NCI-H526 (cell line): ENCODE results near the gene NHERF1.
A peak's percentile ranks its signal among the peaks of the same experiment; 100 is the strongest.

Experiments used
- DNase-seq, 2 experiments: peaks; one replicate each; lab custom pipeline; 2025; lab: John Stamatoyannopoulos, UW

Gene NHERF1

GRCh38 chr17:74749279-74750038 is 1.0 kb downstream of the NHERF1 start:
- DNase-seq = peak in 1 of 2 experiments; percentile 70

- DNase-seq = no peak
Measured at GRCh38 chr17:74750039-74750326, 1.6 kb downstream of the NHERF1 start.

GRCh38 chr17:74750327-74751069 is 2.1 kb downstream of the NHERF1 start:
- no peak for DNase-seq

DNA sequence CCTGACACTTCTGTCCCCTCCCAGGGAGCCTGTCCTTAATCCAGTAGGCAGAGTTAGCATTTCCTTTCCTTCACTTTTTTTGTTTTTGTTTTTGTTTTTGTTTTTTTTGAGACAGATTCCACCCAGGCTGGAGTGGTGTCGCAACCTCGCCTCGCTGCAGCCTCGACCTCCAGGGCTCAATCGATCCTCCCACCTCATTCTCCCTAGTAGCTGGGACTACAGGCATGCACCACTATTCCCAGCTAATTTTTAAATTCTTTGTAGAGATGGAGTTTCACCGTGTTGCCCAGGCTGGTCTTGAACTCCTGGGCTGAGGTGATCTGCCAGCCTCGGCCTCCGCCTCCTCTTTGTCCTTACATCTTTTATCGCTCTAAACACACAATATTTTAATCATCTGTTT is 4.0 kb downstream of the NHERF1 start:
- DNase-seq = no peak

GRCh38 chr17:74752822-74753401 is 4.5 kb downstream of the NHERF1 start:
- no peak for DNase-seq

DNA sequence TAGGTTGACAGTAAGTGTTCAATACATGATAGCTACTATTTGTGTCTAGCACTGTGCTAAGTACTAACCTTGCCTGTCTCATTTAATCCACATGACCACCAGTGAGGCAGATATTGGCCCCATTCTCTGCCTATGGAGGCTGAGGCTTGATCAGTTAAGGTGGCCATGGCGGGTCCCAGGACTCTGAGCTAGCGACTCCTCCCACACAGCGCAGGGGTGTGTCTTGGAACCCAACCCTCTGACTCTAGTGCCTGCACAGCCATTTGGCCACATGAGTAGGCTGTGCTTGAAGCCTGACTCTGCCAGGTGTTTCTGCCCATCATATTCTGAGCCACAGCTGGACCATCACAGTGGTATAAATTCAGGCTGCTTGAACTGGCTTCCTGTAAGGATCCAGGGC is 6.4 kb downstream of the NHERF1 start:
- no peak for DNase-seq

DNA sequence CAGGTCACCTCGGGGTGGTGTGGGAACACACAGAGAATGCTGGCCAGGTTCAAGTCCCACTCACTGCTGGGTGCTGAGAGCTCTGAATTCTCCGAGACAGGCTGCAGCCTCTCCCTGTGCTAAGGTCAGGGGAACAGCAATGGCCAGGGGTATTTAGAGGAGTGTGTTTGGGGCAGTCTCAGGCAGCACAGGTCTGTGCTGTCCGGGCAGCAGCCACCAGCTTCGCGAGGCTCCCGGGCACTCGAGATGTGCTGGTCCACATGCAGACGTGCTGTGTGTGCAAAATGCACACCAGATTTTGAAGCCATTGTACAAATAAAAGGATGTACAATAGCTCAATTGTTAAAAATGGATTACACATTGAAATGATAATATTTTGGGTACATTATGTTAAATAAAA is 7.1 kb downstream of the NHERF1 start:
- no peak for DNase-seq

- DNase-seq = no peak
Measured at GRCh38 chr17:74756891-74757290, 8.5 kb downstream of the NHERF1 start.

DNA sequence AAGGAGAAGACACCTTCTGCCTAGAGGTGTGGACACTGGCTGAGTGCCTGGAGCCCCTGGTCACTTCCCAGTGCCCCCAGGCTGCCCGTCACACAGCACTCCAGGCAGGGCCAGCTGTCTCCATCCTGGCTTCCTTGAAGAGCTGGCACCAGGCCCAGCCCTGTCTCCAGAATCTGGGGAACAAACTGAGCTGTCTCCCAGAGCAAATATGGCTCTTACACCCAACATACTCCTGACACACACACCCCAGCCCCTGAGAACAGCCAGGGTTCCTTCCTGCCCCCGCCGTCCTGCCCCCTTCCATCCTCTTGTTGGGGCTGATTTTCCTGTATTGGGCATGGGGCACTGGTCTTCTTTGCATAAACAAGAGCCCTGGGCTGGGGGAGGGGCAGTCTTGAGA is 9.1 kb downstream of the NHERF1 start:
- DNase-seq = no peak

- DNase-seq = peak; percentile 56 to 81
Measured at GRCh38 chr17:74757931-74758847, 9.8 kb downstream of the NHERF1 start.

DNA sequence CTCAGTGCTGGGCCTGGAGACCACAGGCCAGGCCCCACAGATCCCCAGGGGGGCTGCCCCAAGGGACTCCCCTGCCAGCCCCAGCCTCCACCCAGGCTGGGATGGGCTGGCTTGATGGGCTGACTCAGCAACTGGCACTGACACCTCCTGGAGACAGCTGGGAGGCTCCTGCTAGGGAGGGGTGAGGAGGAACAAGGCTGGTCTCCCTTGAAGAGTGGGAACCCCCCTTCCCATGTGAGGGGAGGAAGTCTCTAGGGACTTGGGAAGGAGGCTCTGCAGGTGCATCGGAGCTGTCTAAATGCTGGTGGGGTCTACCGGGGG is 10.4 kb downstream of the NHERF1 start:
- no peak for DNase-seq

GRCh38 chr17:74759243-74759801 is 10.9 kb downstream of the NHERF1 start:
- peak in 1 of 2 experiments; percentile 35 for DNase-seq

DNA sequence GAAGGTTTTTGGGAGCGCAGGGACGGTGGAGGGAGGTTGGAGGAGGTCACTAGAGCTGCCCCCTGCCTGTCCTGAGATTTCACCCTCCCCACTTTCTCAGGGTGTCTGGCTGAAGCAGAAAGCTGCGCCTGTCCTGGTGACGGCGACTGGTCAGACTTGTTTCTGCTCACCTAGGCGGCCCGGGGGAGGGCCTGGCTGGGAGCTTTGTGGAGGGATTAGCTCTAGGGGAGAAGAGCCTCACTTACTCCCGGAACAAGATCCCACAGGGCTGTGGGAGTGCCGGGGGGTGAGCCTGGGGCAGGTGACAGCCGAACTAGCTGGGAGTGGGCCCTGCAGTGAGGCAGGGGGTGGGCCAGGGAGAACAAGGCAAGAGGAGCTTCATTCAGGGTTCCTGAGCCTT is 11.5 kb downstream of the NHERF1 start:
- peak in 1 of 2 experiments; percentile 59 for DNase-seq

DNA sequence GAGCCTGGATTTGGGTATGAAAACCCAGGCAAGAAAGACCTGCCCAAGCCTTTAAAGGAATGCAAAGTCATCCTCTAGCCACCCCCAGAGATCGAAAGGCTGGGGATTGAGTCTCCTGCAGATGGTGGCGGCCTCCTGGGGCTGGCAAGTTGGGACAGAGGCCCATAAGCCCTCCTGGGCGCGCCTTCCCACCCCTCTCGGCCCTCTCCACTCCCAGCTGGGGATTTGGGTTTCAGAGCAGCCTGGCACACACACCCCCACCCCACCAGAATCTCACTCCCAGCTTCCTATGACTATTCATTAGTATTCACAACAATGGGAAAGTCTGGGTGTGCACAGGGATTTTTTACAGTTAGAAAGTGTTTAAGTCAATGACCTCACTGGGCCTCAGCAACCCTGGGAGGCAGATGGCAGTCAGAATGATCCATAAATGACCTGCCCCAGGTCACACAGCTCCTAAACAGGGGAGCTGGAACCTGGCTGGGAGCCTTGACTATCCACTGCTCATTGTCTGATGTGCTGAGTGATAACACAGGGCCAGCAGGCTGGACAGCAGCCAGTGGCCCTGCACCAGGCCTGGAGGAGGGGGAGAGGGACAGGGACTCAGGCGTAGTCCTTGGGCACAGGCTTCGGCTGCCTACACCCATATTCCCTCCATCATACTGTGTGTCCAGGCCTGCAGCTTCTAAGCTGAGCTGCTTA is 12.1 kb downstream of the NHERF1 start:
- DNase-seq = no peak

GRCh38 chr17:74761419-74761818 is 13.0 kb downstream of the NHERF1 start:
- DNase-seq = no peak

DNA sequence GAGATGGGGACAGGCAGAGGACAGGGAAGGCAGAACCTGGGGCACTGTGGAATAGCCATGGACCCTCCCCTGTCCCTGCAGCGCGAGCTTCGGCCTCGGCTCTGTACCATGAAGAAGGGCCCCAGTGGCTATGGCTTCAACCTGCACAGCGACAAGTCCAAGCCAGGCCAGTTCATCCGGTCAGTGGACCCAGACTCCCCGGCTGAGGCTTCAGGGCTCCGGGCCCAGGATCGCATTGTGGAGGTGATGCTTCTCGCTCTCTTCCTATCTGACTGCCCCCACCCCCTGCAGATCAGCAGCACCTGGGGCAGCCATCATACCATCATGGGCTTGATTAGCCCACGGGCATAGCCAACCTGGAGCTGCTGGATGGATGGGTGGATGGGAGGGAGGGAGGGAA is 13.5 kb downstream of the NHERF1 start:
- no peak for DNase-seq

GRCh38 chr17:74763565-74764387 is 15.3 kb downstream of the NHERF1 start:
- DNase-seq = peak in 1 of 2 experiments; percentile 59

DNA sequence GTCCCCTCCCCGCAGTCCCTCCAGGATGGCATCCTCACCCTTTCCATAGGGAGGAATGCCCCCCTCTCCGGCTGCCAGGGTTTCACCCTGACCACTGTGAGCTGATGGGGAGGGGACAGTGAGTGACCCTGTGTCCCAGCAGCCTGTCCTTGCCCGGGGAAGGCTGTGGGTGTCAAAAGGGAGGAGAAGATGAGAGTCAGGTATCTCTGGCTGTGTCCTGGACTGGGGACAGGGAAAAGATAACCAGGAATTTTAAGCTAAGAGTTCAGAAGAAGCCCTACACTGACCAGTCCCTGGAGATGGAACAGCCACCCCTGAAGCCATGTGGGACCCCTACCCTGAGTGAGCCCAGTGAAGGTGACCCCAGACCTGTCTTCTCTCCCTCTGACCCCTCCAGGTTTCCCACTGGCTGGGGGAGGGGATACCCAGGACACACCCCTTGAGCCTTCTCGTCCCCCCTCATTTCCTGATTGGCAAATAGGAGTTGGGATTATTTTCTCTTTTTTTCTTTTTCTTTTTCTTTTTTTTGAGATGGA is 16.4 kb downstream of the NHERF1 start:
- DNase-seq = no peak

GRCh38 chr17:74766413-74766812 is 18.0 kb downstream of the NHERF1 start:
- DNase-seq = no peak

- DNase-seq = no peak
Measured at GRCh38 chr17:74767111-74767516, 18.7 kb downstream of the NHERF1 start.
